ENCODE results near the gene STC2. TPM values are rescaled to one million over a fixed set of nuclear protein-coding genes. Genes with fewer than 3 reads are reported as not detected.

Gene STC2
- total and polyA plus RNA-seq, 2 of the 8 experiments (the other 6 are each of a cell fraction or from before 2014, with no cell fraction given), result 26.4 to 53.1 TPM

DNA sequence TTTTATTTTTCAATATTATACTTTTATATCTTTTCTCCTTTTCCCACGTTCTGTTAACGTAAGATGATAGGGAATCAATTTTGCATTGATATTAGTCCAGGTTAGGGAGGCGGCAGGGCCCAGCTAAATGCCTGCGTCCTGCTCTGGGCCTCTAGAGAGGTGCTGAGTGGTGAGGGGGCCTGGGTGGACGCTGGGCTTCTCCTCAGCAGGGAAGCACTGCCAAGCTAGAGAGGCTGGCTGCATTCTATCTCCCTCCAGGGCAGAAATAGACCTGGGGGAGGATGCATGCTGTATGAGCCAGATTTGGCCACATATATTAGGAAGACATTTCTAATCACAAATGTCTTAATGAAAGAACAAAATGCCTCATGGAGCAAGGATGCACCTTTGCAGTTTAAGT lies 49.6 kb downstream of the STC2 start:
- no peak overlapping the region for H2BK5ac ChIP-seq (ENCODE audit: low read depth, low read length)
- H4K8ac ChIP-seq (ENCODE audit: extremely low read depth, insufficient read depth, low read length), result no peak overlapping the region
- no peak overlapping the region for H2BK15ac ChIP-seq (ENCODE audit: low read length)
- H3K23ac ChIP-seq (ENCODE audit: insufficient read length), result no peak overlapping the region
- H3K14ac ChIP-seq (ENCODE audit: insufficient read length), result no peak overlapping the region
- H3K79me1 ChIP-seq (ENCODE audit: low read depth, low read length), result no peaks in the 10 kb centered on the region
- no peak overlapping the region for H2BK120ac ChIP-seq (replicated peaks; ENCODE audit: low read depth, low read length)
- H4K5ac ChIP-seq (ENCODE audit: insufficient read length, low read depth, low read length), result no peak overlapping the region
- WGBS, 2 experiments (ENCODE audit: extremely low coverage in 1 of 2, insufficient coverage in 1 of 2, insufficient read length in 1 of 2, insufficient replicate concordance in 2 of 2, low coverage in 1 of 2, low lambda C conversion rate in 2 of 2, missing lambda C conversion rate in 1 of 2), result 85% methylated on average over 5 of the region's 5 CpGs; no CpG with 5 or more reads in 1 of the 2 experiments
- H3K36me3 ChIP-seq (ENCODE audit: control insufficient read depth in 2 of 4, insufficient read depth in 4 of 4, low read length in 3 of 4), result no peaks in the 10 kb centered on the region
- H3K18ac ChIP-seq (ENCODE audit: extremely low read depth, low read length), result no peak overlapping the region
- no peak overlapping the region for H3K4me3 ChIP-seq (ENCODE audit: extremely low read depth in 1 of 4, insufficient read depth in 2 of 4, low read depth in 3 of 4, low read length in 4 of 4)
- no peaks in the 10 kb centered on the region for H4K20me1 ChIP-seq (replicated peaks in 1 of 2; ENCODE audit: control insufficient read depth in 1 of 2, insufficient read depth in 2 of 2, low read length in 2 of 2)
- ChIA-PET POLR2A (ENCODE audit: partially characterized antibody) (no interaction called here), CTCF (ENCODE audit: partially characterized antibody) (interaction anchor here (0.8 to 2.1 kb wide), 7 partner anchors 27 to 173 kb away, joined by 3 to 7 read pairs (median 3); no protein-coding TSS in a partner anchor)
- no peak overlapping the region for H3K27ac ChIP-seq (ENCODE audit: low read depth, low read length)
- H3K4me2 ChIP-seq (ENCODE audit: insufficient read depth in 1 of 2, low read depth in 2 of 2, low read length in 2 of 2), result no peak overlapping the region
- FAIRE-seq (no peak), DNase-seq (ENCODE audit: low read depth in 1 of 2, low spot score in 2 of 2) (no peak)
- no peak overlapping the region for H3K9ac ChIP-seq (replicated peaks in 1 of 4; ENCODE audit: extremely low read depth in 1 of 4, low read depth in 3 of 4, low read length in 3 of 4)
- no peaks in the 10 kb centered on the region for H3K4me1 ChIP-seq (replicated peaks in 1 of 4; ENCODE audit: control insufficient read depth in 3 of 4, insufficient read depth in 4 of 4, low read length in 3 of 4)
- TF ChIP-seq MAFK (IDR thresholded peaks at IDR 0.05; ENCODE audit: low read depth, low read length), result no peak
- TF ChIP-seq NANOG (IDR thresholded peaks at IDR 0.05; ENCODE audit: insufficient read depth, low read depth, low read length, poor library complexity, severe bottlenecking), result no peak
- TF ChIP-seq SAP30 (IDR thresholded peaks at IDR 0.05; ENCODE audit: insufficient read depth, insufficient replicate concordance, low read length), result no peak
- no peak for TF ChIP-seq RBBP5 (IDR thresholded peaks at IDR 0.05; ENCODE audit: borderline replicate concordance, low read depth, low read length)
- no peak overlapping the region for H2BK12ac ChIP-seq (ENCODE audit: low read depth, low read length)
- no peak overlapping the region for H2AFZ ChIP-seq (ENCODE audit: low read length)
- no peak overlapping the region for H2BK20ac ChIP-seq (ENCODE audit: low read length)
- H3K23me2 ChIP-seq (ENCODE audit: low read depth, low read length), result no peaks in the 10 kb centered on the region; the same call in 1 of the 2 replicates
- H3K4ac ChIP-seq (replicated peaks; ENCODE audit: insufficient read length, low read depth, low read length), result no peak overlapping the region
- H2AK5ac ChIP-seq (ENCODE audit: low read depth, low read length), result no peak overlapping the region
- H3K56ac ChIP-seq (replicated peaks; ENCODE audit: insufficient read length, low read depth, low read length), result no peak overlapping the region
- peaks cover 3 to 14% (median 12%) of the 10 kb centered on the region in 4 experiments for H3K27me3 ChIP-seq (replicated peaks in 1 of 4; ENCODE audit: control insufficient read depth in 3 of 4, extremely low read depth in 1 of 4, insufficient read depth in 3 of 4, low read length in 3 of 4)
- H4K91ac ChIP-seq (replicated peaks; ENCODE audit: insufficient read length, low read length), result no peak overlapping the region
- H3K9me3 ChIP-seq (ENCODE audit: insufficient read depth in 2 of 2, low read depth in 1 of 2, low read length in 1 of 2), result no peaks in the 10 kb centered on the region
- no peaks in the 10 kb centered on the region for H3K79me2 ChIP-seq (ENCODE audit: control insufficient read depth in 1 of 2, insufficient read depth in 2 of 2, low read length in 2 of 2)
